OCI-LY3 (cell line): ENCODE measurements around the gene ARHGAP8.

Experiments
- EZH2phosphoT487 ChIP-seq: fragments of 200-600 bp; shearing (Covaris generic); IDR thresholded peaks from 2 replicates; pipeline ENCODE4 v1.6.1; 2018; ENCODE audit warnings: antibody characterized with exemption, mixed run types, low read depth
- TF ChIP-seq, protein P1 (sequence below): fragments of 200-600, 300-600 bp; sonication (generic); IDR thresholded peaks from 2 replicates; pipeline ENCODE4 v1.5.1; 2014; ENCODE audit warnings: antibody characterized with exemption, low read length, low read depth

GRCh38 chr22:44805711-44806110 is 53.3 kb downstream of the ARHGAP8 start:
- TF ChIP-seq, protein P1, sequence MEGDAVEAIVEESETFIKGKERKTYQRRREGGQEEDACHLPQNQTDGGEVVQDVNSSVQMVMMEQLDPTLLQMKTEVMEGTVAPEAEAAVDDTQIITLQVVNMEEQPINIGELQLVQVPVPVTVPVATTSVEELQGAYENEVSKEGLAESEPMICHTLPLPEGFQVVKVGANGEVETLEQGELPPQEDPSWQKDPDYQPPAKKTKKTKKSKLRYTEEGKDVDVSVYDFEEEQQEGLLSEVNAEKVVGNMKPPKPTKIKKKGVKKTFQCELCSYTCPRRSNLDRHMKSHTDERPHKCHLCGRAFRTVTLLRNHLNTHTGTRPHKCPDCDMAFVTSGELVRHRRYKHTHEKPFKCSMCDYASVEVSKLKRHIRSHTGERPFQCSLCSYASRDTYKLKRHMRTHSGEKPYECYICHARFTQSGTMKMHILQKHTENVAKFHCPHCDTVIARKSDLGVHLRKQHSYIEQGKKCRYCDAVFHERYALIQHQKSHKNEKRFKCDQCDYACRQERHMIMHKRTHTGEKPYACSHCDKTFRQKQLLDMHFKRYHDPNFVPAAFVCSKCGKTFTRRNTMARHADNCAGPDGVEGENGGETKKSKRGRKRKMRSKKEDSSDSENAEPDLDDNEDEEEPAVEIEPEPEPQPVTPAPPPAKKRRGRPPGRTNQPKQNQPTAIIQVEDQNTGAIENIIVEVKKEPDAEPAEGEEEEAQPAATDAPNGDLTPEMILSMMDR = no peak
- TF ChIP-seq EZH2phosphoT487 = no peak
